ENCODE results near the gene SLMAP.

DNA sequence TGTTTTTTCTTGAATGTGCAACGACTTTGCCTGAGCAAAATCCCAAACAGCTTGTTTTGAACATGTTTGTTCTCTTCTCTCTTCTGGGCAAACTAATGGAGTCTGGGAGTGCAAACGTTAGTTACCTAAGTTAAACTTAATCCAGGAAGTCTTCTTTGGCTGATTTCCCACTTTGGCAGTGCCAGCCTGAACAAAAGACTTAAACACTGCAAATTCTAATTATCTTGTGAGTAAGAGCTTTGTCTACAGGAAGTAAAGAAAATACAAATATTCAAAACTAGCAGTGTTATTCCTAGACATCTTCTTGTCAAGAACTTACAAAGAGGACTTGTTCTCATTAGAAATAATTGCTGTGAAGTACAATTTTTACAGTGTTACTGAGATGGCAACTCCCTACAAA, 46.5 kb upstream of the SLMAP start:
- TF ChIP-seq, protein P1, sequence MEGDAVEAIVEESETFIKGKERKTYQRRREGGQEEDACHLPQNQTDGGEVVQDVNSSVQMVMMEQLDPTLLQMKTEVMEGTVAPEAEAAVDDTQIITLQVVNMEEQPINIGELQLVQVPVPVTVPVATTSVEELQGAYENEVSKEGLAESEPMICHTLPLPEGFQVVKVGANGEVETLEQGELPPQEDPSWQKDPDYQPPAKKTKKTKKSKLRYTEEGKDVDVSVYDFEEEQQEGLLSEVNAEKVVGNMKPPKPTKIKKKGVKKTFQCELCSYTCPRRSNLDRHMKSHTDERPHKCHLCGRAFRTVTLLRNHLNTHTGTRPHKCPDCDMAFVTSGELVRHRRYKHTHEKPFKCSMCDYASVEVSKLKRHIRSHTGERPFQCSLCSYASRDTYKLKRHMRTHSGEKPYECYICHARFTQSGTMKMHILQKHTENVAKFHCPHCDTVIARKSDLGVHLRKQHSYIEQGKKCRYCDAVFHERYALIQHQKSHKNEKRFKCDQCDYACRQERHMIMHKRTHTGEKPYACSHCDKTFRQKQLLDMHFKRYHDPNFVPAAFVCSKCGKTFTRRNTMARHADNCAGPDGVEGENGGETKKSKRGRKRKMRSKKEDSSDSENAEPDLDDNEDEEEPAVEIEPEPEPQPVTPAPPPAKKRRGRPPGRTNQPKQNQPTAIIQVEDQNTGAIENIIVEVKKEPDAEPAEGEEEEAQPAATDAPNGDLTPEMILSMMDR (IDR thresholded peaks at IDR 0.05), result no peak
- TF ChIP-seq POLR2A (IDR thresholded peaks at IDR 0.05), result no peak

Measured in uterus (tissue), 2 donors.